Type B pancreatic cell (in vitro differentiated cells): Measurements from ENCODE around the gene TRIO. TPM values are rescaled to one million over a fixed set of nuclear protein-coding genes. Genes with fewer than 3 reads are reported as not detected.

Experiments
- DNase-seq: peaks from one replicate; pipeline ENCODE4 v3.0.0; 2021; ENCODE audit warnings: mixed read lengths; ENCODE audit not compliant: unreplicated experiment; ENCODE audit errors: extremely low spot score
- H3K27ac Mint-ChIP-seq: 2 replicates; pipeline ENCODE4 v1.8.0; 2021; ENCODE audit warnings: mild to moderate bottlenecking, mixed read lengths
- H3K27me3 Mint-ChIP-seq: 2 replicates; pipeline ENCODE4 v1.8.0; 2021; ENCODE audit warnings: mixed read lengths
- H3K36me3 Mint-ChIP-seq: 2 replicates; pipeline ENCODE4 v1.8.0; 2021; ENCODE audit warnings: mixed read lengths
- H3K4me1 Mint-ChIP-seq: one replicate; pipeline ENCODE4 v1.8.0; 2021; ENCODE audit warnings: mixed read lengths; ENCODE audit not compliant: unreplicated experiment
- H3K4me3 Mint-ChIP-seq: 2 replicates; pipeline ENCODE4 v1.8.0; 2021; ENCODE audit warnings: mild to moderate bottlenecking, mixed read lengths
- H3K9me3 Mint-ChIP-seq: 2 replicates; pipeline ENCODE4 v1.8.0; 2021; ENCODE audit warnings: mixed read lengths
- CTCF ChIP-seq: fragments of 200-600 bp; sonication (generic); conservative IDR thresholded peaks from 2 replicates; pipeline ENCODE4 v1.5.0; 2021; ENCODE audit warnings: antibody characterized with exemption, mild to moderate bottlenecking
- total RNA-seq: library from RNA; stranded (reverse); gene quantifications from 2 replicates; pipeline ENCODE4 v1.2.1, GENCODE V29; 2021; ENCODE audit warnings: low replicate concordance

TRIO gene
- total RNA-seq, 1 donor from 2014 or later, result 145 TPM

- Mint-ChIP-seq H3K27ac (no peak overlapping the region), H3K4me3 (no peak overlapping the region), H3K9me3 (no peaks in the 10 kb centered on the region), H3K27me3 (no peaks in the 10 kb centered on the region), H3K36me3 (peaks cover 50% of the 10 kb centered on the region), H3K4me1 (peaks cover 31% of the 10 kb centered on the region)
- no peak for DNase-seq
- TF ChIP-seq CTCF, result no peak
Observed at GRCh38 chr5:14410068-14410393, 266.9 kb downstream of the TRIO start.

GRCh38 chr5:14410394-14411201 lies 267.5 kb downstream of the TRIO start:
- TF ChIP-seq CTCF, result no peak
- DNase-seq, result no peak
- Mint-ChIP-seq H3K9me3 (no peaks in the 10 kb centered on the region), H3K4me3 (peak overlapping the region; percentile 26), H3K4me1 (peaks cover 30% of the 10 kb centered on the region), H3K36me3 (peaks cover 45% of the 10 kb centered on the region), H3K27me3 (no peaks in the 10 kb centered on the region), H3K27ac (peak overlapping the region; percentile 33)

- no peak for TF ChIP-seq CTCF
- H3K27ac Mint-ChIP-seq, result peak overlapping the region; percentile 33
Observed at GRCh38 chr5:14411216-14411615, 268.1 kb downstream of the TRIO start.

GRCh38 chr5:14413331-14413750 lies 270.2 kb downstream of the TRIO start:
- H3K27ac Mint-ChIP-seq, result no peak overlapping the region

More at GRCh38 chr5:14411216-14411615, 268.1 kb downstream of the TRIO start:
- Mint-ChIP-seq H3K9me3 (no peaks in the 10 kb centered on the region), H3K4me1 (peaks cover 34% of the 10 kb centered on the region), H3K27me3 (no peaks in the 10 kb centered on the region), H3K36me3 (peaks cover 39% of the 10 kb centered on the region), H3K4me3 (no peak overlapping the region)
- no peak for DNase-seq

GRCh38 chr5:14414007-14414406 lies 270.9 kb downstream of the TRIO start:
- no peak for TF ChIP-seq CTCF
- Mint-ChIP-seq H3K27ac (no peak overlapping the region), H3K4me1 (peaks cover 55% of the 10 kb centered on the region), H3K4me3 (no peak overlapping the region), H3K36me3 (peaks cover 37% of the 10 kb centered on the region), H3K27me3 (no peaks in the 10 kb centered on the region), H3K9me3 (no peaks in the 10 kb centered on the region)
- no peak for DNase-seq

More at GRCh38 chr5:14413331-14413750, 270.2 kb downstream of the TRIO start:
- Mint-ChIP-seq H3K4me3 (no peak overlapping the region), H3K9me3 (no peaks in the 10 kb centered on the region), H3K27me3 (no peaks in the 10 kb centered on the region), H3K36me3 (peaks cover 30% of the 10 kb centered on the region), H3K4me1 (peaks cover 49% of the 10 kb centered on the region)
- no peak for TF ChIP-seq CTCF
- no peak for DNase-seq
